Measurements from ENCODE around the gene DMRT1.

DNA sequence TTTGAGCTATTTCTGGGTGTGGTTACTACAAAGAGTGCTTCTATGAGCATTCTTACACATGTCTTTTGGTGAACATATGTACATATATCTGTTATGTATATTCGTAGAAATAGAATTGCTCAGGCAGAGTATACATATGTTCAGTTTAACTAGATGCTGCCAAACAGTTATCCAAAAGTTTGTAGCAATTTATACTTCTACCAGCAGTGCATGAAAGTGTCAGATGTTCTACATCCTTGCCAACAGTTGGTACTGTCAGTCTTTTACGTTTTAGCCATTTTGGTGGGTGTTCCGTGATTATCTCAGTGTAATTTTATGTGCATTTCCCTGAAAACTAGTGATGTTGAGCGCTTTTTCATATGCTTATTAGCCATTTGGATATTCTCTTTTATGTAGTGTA is 172.7 kb downstream of the DMRT1 start:
- no peak for TF ChIP-seq POLR2AphosphoS5 (IDR thresholded peaks at IDR 0.05; ENCODE audit: low read depth, low read length)
- TF ChIP-seq, protein P1, sequence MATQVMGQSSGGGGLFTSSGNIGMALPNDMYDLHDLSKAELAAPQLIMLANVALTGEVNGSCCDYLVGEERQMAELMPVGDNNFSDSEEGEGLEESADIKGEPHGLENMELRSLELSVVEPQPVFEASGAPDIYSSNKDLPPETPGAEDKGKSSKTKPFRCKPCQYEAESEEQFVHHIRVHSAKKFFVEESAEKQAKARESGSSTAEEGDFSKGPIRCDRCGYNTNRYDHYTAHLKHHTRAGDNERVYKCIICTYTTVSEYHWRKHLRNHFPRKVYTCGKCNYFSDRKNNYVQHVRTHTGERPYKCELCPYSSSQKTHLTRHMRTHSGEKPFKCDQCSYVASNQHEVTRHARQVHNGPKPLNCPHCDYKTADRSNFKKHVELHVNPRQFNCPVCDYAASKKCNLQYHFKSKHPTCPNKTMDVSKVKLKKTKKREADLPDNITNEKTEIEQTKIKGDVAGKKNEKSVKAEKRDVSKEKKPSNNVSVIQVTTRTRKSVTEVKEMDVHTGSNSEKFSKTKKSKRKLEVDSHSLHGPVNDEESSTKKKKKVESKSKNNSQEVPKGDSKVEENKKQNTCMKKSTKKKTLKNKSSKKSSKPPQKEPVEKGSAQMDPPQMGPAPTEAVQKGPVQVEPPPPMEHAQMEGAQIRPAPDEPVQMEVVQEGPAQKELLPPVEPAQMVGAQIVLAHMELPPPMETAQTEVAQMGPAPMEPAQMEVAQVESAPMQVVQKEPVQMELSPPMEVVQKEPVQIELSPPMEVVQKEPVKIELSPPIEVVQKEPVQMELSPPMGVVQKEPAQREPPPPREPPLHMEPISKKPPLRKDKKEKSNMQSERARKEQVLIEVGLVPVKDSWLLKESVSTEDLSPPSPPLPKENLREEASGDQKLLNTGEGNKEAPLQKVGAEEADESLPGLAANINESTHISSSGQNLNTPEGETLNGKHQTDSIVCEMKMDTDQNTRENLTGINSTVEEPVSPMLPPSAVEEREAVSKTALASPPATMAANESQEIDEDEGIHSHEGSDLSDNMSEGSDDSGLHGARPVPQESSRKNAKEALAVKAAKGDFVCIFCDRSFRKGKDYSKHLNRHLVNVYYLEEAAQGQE (IDR thresholded peaks at IDR 0.05; ENCODE audit: insufficient read depth in 1 of 2, low read depth in 2 of 2, low read length in 2 of 2): no peak

All from PFSK-1 (cell line).